SH-SY5Y (cell line): ENCODE data around the gene DIRAS1.

ENCODE experiments used
- GATA2 ChIP-seq: IDR thresholded peaks from 2 replicates; pipeline ENCODE4 v1.6.1; 2011; ENCODE audit warnings: mild to moderate bottlenecking, low read depth, low read length
- GATA3 ChIP-seq: IDR thresholded peaks from 2 replicates; pipeline ENCODE4 v1.6.1; 2011; ENCODE audit warnings: low read depth, mild to moderate bottlenecking, low read length, moderate library complexity

DNA sequence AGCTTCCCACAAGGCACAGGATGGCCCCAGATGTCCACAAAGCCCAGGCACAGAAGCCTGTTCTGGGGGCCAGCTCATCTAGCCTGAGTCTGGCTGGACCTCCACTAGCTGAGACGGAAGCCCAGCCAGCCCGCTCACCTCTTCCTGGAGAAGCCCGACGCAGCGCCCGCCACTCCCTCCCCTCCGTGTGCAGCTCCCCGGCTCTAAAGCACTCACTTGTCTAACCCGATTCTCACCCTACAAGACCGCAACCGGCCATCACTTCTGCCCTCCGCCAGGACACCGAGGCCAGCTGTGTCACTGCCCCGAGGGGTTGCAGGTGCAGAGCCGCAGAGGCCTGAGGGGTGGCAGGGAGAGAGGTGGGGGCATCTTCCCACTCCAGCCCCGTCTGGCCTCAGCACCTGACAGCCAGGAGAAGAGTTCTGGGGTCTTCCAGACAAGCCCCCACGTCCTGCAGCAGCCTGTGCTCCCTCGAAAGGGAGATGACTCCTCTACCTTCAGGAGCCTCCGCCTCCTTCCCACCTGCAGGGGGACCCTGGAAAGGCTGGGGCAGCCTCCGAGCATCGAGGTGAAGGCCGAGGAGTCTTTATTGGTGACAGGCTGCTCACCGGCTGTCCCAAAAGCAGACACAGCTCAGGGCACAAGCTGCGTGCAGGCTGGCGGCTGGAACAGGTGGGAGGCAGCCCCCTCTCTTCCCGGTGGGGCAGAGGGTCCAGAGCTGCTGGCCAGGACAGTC, 5.9 kb upstream of the DIRAS1 start:
- TF ChIP-seq GATA3 (no peak), GATA2 (no peak)
